OCI-LY7 (cell line): ENCODE results near the gene ALG9. TPM values are rescaled to one million over a fixed set of nuclear protein-coding genes. Genes with fewer than 3 reads are reported as not detected.
"Not testable (repeated sequence)": the region's sequence is repeated elsewhere in the genome, so short reads cannot be mapped to it uniquely, and the experiment has no call there.

Experiments used
- BruUV-seq: library from RNA; stranded (reverse); fragments of 400-500 nt; replicated peaks from 2 replicates; lab custom pipeline; 2021; lab: Mats Ljungman, UMichigan
- CTCF ChIA-PET: fragments of 300-600 bp; sonication (Branson Sonifier 250); formaldehyde crosslinking; loops from one replicate; lab custom pipeline; 2022; ENCODE audit warnings: antibody characterized with exemption; ENCODE audit not compliant: unreplicated experiment; lab: Charles Lee
- POLR2A ChIA-PET: fragments of 300-600 bp; sonication (Branson Sonifier 250); formaldehyde crosslinking; loops from one replicate; lab custom pipeline; 2022; ENCODE audit warnings: antibody characterized with exemption; lab: Charles Lee
- DNase-seq: peaks from one replicate; pipeline ENCODE4 v3.0.0-alpha.2; 2015; ENCODE audit warnings: low spot score
- H2AFZ ChIP-seq: fragments of 200-600 bp; sonication (generic), shearing (Covaris generic); 2 replicates; pipeline ENCODE4 v1.6.1; 2014; ENCODE audit warnings: mild to moderate bottlenecking, antibody characterized with exemption, low read length, moderate library complexity
- H3K27ac ChIP-seq: fragments of 200-600 bp; sonication (generic); 2 replicates; pipeline ENCODE4 v1.5.1; 2014; ENCODE audit warnings: mixed run types, low read depth, mild to moderate bottlenecking, moderate library complexity, low read length, inconsistent platforms; ENCODE audit not compliant: poor library complexity, severe bottlenecking
- H3K36me3 ChIP-seq: fragments of 200-600 bp; sonication (generic); 2 replicates; pipeline ENCODE4 v1.6.1; 2014; ENCODE audit warnings: mild to moderate bottlenecking, antibody characterized with exemption, low read length, moderate library complexity, mixed read lengths; ENCODE audit not compliant: insufficient read depth
- H3K4me1 ChIP-seq: fragments of 200-600 bp; sonication (generic); 2 replicates; pipeline ENCODE4 v1.5.1; 2014; ENCODE audit warnings: mild to moderate bottlenecking, low read length; ENCODE audit not compliant: insufficient read depth, poor library complexity, severe bottlenecking
- H3K4me2 ChIP-seq: fragments of 200-600 bp; sonication (generic); 2 replicates; pipeline ENCODE4 v1.6.1; 2014; ENCODE audit warnings: mild to moderate bottlenecking, low read length
- H3K4me3 ChIP-seq: fragments of 200-600 bp; sonication (generic); 2 replicates; pipeline ENCODE4 v1.5.1; 2014; ENCODE audit warnings: mild to moderate bottlenecking, low read depth, low read length; ENCODE audit not compliant: poor library complexity, severe bottlenecking
- H3K79me2 ChIP-seq: fragments of 200-600 bp; sonication (generic); 2 replicates; pipeline ENCODE4 v1.6.1; 2016; ENCODE audit warnings: low read depth, mild to moderate bottlenecking, low read length, moderate library complexity, mixed read lengths; ENCODE audit not compliant: insufficient read depth
- H3K9me2 ChIP-seq: fragments of 200-600 bp; sonication (generic); 2 replicates; pipeline ENCODE4 v1.6.1; 2016; ENCODE audit warnings: mild to moderate bottlenecking, low read length, mixed read lengths; ENCODE audit not compliant: insufficient read depth
- H3K9me3 ChIP-seq: fragments of 200-600 bp; sonication (generic); 2 replicates; pipeline ENCODE4 v1.6.1; 2014; ENCODE audit warnings: mild to moderate bottlenecking, mixed run types, low read length, mixed read lengths
- H4K20me1 ChIP-seq: fragments of 200-600 bp; sonication (generic); 2 replicates; pipeline ENCODE4 v1.6.1; 2014; ENCODE audit warnings: mild to moderate bottlenecking, antibody characterized with exemption, low read length, moderate library complexity, mixed read lengths; ENCODE audit not compliant: insufficient read depth
- CTCF ChIP-seq: fragments of 200-600 bp; sonication (generic); conservative IDR thresholded peaks from 2 replicates; pipeline ENCODE4 v1.5.1; 2014; ENCODE audit warnings: mild to moderate bottlenecking, antibody characterized with exemption, low read length, moderate library complexity, mixed read lengths
- EZH2phosphoT487 ChIP-seq: fragments of 200-600 bp; sonication (generic); IDR thresholded peaks from 2 replicates; pipeline ENCODE4 v1.6.1; 2018; ENCODE audit warnings: low read depth, borderline replicate concordance, mild to moderate bottlenecking, mixed run types, antibody characterized with exemption, low read length, moderate library complexity, mixed read lengths
- intact Hi-C: fragments of 100-400 bp; cut with micrococcal nuclease; formaldehyde crosslinking; loops from one replicate; pipeline ENCODE4 v1.10.0; 2022; ENCODE audit not compliant: unreplicated experiment
- total RNA-seq, 2 experiments: library from RNA; depleted of rRNA in 1 of 2; stranded (reverse); fragments of >200 nt in 1 of 2; shearing (Covaris generic) in 1 of 2; gene quantifications; 2 replicates each; pipeline ENCODE4 v1.2.3, GENCODE V29; 2014 to 2022

Gene ALG9
- total RNA-seq, 2 experiments from 2014 or later: 16.8 to 21.6 TPM

GRCh38 chr11:111785886-111786412, 85.4 kb downstream of the ALG9 start:
- ChIA-PET POLR2A (interaction anchor here (0.8 to 1.3 kb wide), 3 partner anchors 41 to 190 kb away, joined by 3 read pairs; no protein-coding TSS in a partner anchor), CTCF (interaction anchor here (0.5 kb wide), 1 partner anchor 70 kb away, joined by 3 read pairs; no protein-coding TSS in a partner anchor)
- Histone ChIP-seq H3K9me3 (no peaks in the 10 kb centered on the region), H3K79me2 (no peaks in the 10 kb centered on the region), H2AFZ (no peak overlapping the region), H3K36me3 (peaks cover 10% of the 10 kb centered on the region; the same call in 1 of the 2 replicates), H3K9me2 (no peaks in the 10 kb centered on the region), H3K27ac (no peak overlapping the region), H3K4me1 (no peaks in the 10 kb centered on the region), H3K4me2 (no peak overlapping the region), H3K4me3 (no peak overlapping the region), H4K20me1 (no peaks in the 10 kb centered on the region)
- no TSS peak for BruUV-seq
- TF ChIP-seq EZH2phosphoT487 (no peak), CTCF (no peak)
- DNase-seq: no peak
- intact Hi-C loops: no loop called here

- Histone ChIP-seq H3K79me2 (no peaks in the 10 kb centered on the region), H3K27ac (no peak overlapping the region), H2AFZ (no peak overlapping the region), H3K36me3 (peaks cover 10% of the 10 kb centered on the region; the same call in 1 of the 2 replicates), H3K4me3 (no peak overlapping the region), H3K4me1 (no peaks in the 10 kb centered on the region), H4K20me1 (no peaks in the 10 kb centered on the region), H3K9me2 (no peaks in the 10 kb centered on the region), H3K9me3 (no peaks in the 10 kb centered on the region), H3K4me2 (no peak overlapping the region)
- TF ChIP-seq EZH2phosphoT487 (no peak), CTCF (no peak)
- POLR2A ChIA-PET: no interaction called here
- intact Hi-C loops: no loop called here
- BruUV-seq: no TSS peak
- no peak for DNase-seq
- CTCF ChIA-PET: no interaction called here
Measured at GRCh38 chr11:111785076-111785475, 86.3 kb downstream of the ALG9 start.

DNA sequence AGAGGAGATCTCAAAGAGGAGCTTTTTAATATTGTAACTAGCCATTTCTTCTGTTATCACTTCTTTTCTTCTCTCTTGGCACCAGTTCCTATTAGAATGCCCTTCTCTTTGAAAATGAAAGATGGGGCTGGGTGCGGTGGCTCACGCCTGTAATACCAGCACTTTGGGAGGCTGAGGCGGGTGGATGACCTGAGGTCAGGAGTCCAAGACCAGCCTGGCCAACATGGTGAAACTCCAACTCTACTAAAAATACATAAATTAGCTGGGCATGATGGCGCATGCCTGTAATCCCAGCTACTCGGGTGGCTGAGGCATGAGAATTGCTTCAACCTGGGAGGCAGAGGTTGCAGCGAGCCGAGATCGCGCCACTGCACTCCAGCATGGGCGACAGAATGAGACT, 87.1 kb downstream of the ALG9 start:
- H3K9me3 ChIP-seq, H3K4me1 ChIP-seq, H4K20me1 ChIP-seq, intact Hi-C loops, H3K4me2 ChIP-seq, H3K36me3 ChIP-seq, DNase-seq, POLR2A ChIA-PET, H3K9me2 ChIP-seq, H3K79me2 ChIP-seq, BruUV-seq, H3K4me3 ChIP-seq, H2AFZ ChIP-seq, H3K27ac ChIP-seq, CTCF ChIA-PET: not testable (repeated sequence)
